Choroid plexus epithelial cell (primary cell): Measurements from ENCODE around the gene C1QTNF5.

Experiments
- DNase-seq: peaks from one replicate; pipeline ENCODE4 v3.0.0-alpha.2; 2010; ENCODE audit warnings: low read depth
- H3K4me3 ChIP-seq: 2 replicates; pipeline ENCODE4 v1.5.1; 2011; ENCODE audit warnings: low read depth, mild to moderate bottlenecking, control low read depth, low read length, moderate library complexity
- TF ChIP-seq, protein P1 (sequence below): conservative IDR thresholded peaks from 2 replicates; pipeline ENCODE4 v1.5.1; 2011; ENCODE audit warnings: low read depth, mild to moderate bottlenecking, control low read depth, inconsistent platforms, low read length, moderate library complexity

Gene C1QTNF5

DNA sequence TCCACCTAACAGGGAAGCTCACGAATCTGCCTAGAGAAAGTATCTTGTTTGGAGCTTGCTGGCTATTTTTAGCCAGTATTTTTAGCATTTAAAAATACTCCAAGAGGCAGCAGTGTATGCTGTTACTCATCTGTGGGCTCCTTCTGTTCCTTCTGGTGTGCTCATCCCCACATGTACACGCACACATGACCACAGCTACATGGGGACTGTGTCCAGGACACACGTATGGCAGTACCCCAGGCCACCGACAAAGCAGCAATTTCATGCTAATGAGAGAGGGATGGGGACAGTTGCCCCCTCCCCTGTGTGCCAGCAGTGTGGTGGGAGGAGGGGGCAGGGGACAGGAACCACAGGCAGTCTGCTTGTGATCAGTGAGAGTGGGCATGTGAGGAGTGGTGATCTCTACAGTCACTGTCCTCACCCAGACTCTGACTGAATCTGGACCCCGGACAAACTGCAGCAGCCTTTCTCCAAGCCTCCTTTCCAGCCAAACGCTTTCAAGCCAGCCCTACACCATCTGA lies 24.4 kb upstream of the C1QTNF5 start:
- no peak overlapping the region for H3K4me3 ChIP-seq
- no peak for DNase-seq
- TF ChIP-seq, protein P1, sequence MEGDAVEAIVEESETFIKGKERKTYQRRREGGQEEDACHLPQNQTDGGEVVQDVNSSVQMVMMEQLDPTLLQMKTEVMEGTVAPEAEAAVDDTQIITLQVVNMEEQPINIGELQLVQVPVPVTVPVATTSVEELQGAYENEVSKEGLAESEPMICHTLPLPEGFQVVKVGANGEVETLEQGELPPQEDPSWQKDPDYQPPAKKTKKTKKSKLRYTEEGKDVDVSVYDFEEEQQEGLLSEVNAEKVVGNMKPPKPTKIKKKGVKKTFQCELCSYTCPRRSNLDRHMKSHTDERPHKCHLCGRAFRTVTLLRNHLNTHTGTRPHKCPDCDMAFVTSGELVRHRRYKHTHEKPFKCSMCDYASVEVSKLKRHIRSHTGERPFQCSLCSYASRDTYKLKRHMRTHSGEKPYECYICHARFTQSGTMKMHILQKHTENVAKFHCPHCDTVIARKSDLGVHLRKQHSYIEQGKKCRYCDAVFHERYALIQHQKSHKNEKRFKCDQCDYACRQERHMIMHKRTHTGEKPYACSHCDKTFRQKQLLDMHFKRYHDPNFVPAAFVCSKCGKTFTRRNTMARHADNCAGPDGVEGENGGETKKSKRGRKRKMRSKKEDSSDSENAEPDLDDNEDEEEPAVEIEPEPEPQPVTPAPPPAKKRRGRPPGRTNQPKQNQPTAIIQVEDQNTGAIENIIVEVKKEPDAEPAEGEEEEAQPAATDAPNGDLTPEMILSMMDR = no peak

DNA sequence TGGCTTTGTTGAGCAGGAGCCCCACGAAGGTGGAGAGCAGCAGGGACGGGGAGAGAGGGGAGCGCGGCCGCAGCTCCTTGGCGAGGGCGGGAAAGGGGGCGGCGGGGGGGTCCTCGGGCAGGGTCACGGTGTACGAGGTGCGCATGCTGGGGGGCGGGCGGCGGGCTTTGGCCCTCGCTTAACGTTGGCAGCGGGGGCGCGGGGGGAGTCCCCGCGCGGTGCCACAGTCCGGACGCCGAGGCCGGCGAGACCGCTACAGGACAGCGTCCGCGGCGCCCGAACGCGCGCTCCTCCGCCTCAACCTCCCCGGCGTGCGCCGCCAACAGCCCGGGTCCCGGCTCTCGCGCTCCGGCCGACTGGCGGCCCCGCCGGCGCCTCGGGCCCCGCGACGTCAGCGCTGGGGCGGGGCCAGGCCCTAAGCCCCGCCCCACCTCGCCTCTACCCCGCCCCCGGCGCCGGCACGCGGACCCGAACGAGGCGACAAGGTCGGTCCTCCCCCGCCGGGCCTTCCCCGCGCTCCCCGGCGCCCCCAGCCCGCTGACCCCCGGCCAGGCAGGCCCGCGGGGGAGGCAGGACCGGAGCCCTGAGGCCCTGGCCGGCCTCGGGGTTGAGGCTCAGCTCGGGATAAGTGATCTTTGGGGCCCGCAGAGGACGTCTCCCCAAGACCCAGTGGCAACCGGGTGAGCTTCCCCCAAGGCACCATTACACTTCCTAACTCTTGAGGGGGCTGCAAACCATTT lies 23.3 kb upstream of the C1QTNF5 start:
- TF ChIP-seq, protein P1 = no peak
- DNase-seq = no peak
- H3K4me3 ChIP-seq = peak overlapping the region; percentile 29

DNA sequence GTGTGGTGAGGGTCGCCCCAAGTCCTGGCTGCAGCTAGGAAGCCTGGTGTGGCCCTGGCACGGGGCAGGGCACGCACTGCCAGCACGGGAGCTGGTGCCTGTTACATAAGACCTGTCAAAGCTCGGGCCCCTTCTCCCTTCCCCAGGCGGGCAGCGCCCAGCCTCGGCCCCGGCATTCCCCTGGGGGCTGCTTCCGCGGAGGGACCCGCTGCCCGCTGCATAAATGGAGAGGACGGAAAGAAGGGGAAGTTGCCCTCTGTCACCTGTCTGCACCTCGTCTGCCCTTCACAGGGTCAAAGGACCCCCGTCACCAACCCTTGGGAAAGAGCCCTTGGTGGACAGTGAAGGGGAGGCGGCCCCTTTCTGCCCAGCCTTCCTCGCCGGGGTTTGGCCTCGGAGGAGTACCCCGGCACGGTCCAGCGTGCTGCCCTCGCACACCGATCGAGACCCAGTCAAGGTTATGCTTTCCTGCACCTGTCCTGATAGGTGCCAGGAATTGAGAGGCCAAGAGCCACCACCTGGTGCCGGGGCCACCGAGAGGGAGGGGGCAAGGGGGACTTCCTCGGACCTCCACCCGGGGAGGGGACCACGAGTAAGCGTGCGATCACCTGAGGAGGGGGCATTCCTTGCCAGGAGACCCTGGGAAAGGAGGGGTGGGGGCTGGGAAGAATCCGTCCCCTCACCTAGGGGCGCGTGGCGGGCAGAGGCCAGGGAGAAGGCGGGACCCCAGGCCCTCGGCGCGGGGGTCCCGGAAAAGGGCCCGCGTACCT lies 22.6 kb upstream of the C1QTNF5 start:
- no peak for DNase-seq
- no peak overlapping the region for H3K4me3 ChIP-seq
- TF ChIP-seq, protein P1 = no peak

DNA sequence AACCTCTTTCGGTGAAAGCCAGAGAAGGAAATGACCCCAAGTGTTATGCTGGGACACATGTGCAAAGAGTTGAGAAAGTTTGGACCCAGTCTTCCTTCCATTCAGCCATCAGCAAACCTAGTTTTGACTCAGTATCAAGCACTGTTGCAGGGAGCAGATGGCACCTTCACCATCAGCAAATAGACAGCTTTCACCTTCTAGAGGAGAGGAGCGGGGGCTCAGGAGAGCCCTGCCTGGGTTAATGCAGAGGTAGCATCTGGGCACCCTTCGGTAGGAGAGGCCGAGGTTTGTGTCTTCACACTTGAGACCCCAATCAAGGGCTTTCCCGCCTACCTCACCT lies 22.0 kb upstream of the C1QTNF5 start:
- DNase-seq = no peak
- TF ChIP-seq, protein P1 = no peak
- H3K4me3 ChIP-seq = no peak overlapping the region

DNA sequence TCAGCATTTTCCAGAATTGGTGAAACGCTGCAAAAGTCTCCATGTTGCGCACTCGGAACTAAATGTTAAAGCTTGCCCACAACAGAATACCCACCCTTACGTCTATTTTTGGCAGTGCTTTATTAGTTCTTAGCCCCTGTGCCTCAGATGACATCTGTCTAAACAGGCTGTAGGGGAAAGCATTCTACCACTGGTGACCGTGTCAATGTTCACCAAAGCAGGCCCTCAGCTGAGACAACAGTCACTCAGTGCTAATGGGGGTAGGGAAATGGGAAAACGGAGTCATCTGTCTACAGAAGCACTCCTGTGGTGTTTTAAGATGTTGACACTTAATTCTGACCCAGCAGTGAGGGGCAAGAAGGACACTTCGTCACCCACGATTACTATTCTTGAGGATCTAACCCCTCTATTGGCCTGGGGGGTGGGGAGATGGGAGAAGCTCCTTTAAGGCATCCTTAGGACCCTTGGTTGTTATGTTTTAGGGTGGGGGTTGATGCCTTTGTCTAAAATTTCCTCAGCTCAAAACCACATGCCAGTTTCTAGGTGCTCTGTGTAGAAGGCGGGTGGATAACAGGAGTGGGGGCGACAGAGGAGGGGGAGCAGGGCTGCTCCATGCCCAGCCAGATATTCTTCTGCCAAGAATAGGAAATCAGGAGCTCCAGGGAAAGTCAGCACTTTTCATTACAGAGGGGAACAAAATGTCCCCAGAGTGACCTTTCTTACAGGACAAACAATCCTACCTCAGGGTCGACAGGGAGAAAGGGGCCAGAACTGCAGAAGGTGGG lies 21.4 kb upstream of the C1QTNF5 start:
- TF ChIP-seq, protein P1 = no peak
- H3K4me3 ChIP-seq = no peak overlapping the region
- DNase-seq = no peak

DNA sequence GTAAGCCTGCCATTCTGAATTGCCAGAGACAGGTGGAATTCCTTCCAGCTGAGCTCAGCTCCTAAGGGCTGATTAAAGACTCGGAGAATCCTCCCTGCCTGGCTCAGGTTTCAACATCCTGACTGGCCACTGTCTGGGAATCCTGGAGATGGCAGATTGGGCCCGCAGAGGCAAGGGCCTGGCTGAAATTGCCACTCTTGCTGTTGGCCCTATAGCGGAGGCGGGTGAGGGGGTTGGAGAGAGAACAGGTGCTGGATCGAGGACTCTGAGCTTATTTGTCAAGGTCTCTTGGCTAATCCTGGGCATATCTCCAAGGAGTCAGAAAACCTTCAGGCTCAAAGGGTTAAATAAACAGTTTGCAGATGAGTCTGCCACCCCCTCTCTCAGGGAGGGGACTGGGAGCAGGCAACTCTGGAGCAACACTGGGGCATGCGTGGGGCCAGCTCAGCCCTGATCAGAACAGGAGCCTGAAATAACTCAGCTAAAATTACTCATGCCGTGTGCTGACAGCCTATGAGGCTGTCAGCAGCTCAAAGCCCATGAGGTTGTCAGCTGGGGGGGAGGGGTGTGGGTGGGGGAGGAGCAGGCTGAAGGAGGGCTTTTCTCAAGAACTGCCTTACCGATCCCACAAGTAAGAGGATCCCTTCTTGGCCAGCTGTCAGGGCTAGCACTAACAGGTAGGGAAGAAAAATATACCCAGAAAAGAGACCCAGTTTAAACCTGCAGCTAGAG lies 20.5 kb upstream of the C1QTNF5 start:
- peak; percentile 74 for DNase-seq
- H3K4me3 ChIP-seq = no peak overlapping the region
- TF ChIP-seq, protein P1 = no peak
